ENCODE measurements around the gene DCTN3.

- TF ChIP-seq EHMT2 (IDR thresholded peaks at IDR 0.05) (no peak), KDM2B (CRISPR knock-in tag; IDR thresholded peaks at IDR 0.05) (no peak), RAD21 (CRISPR knock-in tag; conservative IDR thresholded peaks at IDR 0.05 in 1 of 2, IDR thresholded peaks at IDR 0.05 in 1 of 2) (no peak), RFX1 (IDR thresholded peaks at IDR 0.05) (no peak)
- TF ChIP-seq, protein P1, sequence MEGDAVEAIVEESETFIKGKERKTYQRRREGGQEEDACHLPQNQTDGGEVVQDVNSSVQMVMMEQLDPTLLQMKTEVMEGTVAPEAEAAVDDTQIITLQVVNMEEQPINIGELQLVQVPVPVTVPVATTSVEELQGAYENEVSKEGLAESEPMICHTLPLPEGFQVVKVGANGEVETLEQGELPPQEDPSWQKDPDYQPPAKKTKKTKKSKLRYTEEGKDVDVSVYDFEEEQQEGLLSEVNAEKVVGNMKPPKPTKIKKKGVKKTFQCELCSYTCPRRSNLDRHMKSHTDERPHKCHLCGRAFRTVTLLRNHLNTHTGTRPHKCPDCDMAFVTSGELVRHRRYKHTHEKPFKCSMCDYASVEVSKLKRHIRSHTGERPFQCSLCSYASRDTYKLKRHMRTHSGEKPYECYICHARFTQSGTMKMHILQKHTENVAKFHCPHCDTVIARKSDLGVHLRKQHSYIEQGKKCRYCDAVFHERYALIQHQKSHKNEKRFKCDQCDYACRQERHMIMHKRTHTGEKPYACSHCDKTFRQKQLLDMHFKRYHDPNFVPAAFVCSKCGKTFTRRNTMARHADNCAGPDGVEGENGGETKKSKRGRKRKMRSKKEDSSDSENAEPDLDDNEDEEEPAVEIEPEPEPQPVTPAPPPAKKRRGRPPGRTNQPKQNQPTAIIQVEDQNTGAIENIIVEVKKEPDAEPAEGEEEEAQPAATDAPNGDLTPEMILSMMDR (IDR thresholded peaks at IDR 0.05 in 2 of 3, conservative IDR thresholded peaks at IDR 0.05 in 1 of 3; ENCODE audit: insufficient read depth in 2 of 3, low read depth in 1 of 3, low read length in 3 of 3) = no peak
Measured at GRCh38 chr9:34575862-34576596, 44.3 kb downstream of the DCTN3 start.

Measured in K562 (cell line).